ENCODE measurements around the gene RAD51.

RAD51 gene

DNA sequence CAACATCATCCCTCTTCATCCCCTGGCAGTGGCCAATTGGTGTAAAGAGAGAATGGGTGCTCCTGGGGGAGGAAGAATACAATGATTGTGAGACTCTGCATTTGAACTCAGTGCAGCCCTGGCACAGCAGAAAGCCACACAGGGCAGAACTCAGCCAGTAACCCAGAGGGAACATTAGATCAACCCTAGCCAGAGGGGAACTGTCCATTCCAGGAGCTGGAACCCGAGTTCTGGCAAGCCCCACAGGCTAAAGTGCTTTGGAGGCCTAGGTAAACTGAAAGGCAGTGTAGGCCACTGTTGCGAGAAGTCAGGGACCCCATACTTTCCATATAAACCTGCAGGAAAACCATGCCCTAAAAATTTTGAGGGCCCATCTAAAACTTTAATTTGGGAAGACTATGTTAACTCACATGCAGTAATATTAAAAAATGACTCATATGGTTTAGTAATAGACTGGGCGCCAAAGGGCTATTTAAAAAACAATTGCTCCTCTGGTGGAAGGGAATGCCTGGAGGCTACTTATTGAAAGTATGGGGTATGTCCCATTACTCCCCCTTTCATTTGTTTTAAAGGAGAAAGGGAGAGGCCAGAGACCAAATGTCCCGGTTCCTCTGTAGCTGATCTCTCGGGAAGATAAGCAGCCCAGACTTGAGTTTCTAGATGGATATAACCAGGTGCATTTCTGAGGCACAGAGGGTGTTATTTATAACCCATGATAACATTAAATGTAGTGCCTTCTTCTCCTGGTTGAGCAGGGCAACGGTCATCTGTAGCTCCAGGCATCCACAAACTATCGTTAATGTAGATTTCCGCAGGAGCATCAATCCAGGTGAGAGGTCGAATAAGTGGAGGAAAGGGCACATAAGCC, 5.8 kb upstream of the RAD51 start:
- H3K9me3 ChIP-seq (replicated peaks; ENCODE audit: insufficient read depth, low read length): no peaks in the 10 kb centered on the region
- no peaks in the 10 kb centered on the region for H3K27me3 ChIP-seq (replicated peaks; ENCODE audit: insufficient read depth, low read length)
- H3K27ac ChIP-seq (ENCODE audit: low read length): no peak overlapping the region
- TF ChIP-seq EZH2phosphoT487 (IDR thresholded peaks at IDR 0.05; ENCODE audit: low read length) (no peak), EZH2 (optimal IDR thresholded peaks at IDR 0.05; ENCODE audit: low read depth, low read length) (no peak), CTCF (IDR thresholded peaks at IDR 0.05; ENCODE audit: low read length) (no peak)
- no peak overlapping the region for H3K9ac ChIP-seq (ENCODE audit: low read length)
- no peak overlapping the region for H3K4me2 ChIP-seq (ENCODE audit: low read depth, low read length)
- DNase-seq: no peak
- H3K36me3 ChIP-seq (replicated peaks; ENCODE audit: insufficient read depth, low read length): no peaks in the 10 kb centered on the region
- H4K20me1 ChIP-seq (ENCODE audit: insufficient read depth, low read length): no peaks in the 10 kb centered on the region
- no peak overlapping the region for H2AFZ ChIP-seq (ENCODE audit: low read length)
- peaks cover 9% of the 10 kb centered on the region for H3F3A ChIP-seq (ENCODE audit: insufficient read depth, low read length)
- H3K4me3 ChIP-seq (ENCODE audit: low read length): no peak overlapping the region
- peaks cover 3% of the 10 kb centered on the region; the same call in 1 of the 2 replicates for H3K79me2 ChIP-seq (ENCODE audit: low read length)
- H3K4me1 ChIP-seq (ENCODE audit: low read length): no peaks in the 10 kb centered on the region
- no peaks in the 10 kb centered on the region for H3K9me2 ChIP-seq (replicated peaks; ENCODE audit: insufficient read depth, low read length)

DNA sequence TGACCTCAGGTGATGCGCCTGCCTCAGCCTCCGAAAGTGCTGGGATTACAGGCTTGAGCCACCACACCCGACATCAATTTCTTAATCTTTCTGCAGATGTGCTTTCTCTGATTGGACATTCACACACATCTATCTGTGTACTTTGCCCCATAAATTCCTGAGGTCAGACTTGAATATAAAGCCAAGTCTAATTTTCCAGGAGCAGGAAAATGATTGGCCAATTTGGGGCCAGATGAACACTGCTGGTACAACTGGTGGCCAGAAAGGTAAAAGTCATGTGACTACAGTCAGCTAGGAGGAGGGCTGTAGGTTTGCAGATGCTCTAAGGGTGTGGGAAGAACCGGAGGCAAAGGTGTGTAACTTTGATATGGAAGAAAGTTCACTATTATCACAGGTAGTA, 3.2 kb upstream of the RAD51 start:
- TF ChIP-seq CTCF (IDR thresholded peaks at IDR 0.05; ENCODE audit: low read length) (no peak), EZH2phosphoT487 (IDR thresholded peaks at IDR 0.05; ENCODE audit: low read length) (no peak), EZH2 (optimal IDR thresholded peaks at IDR 0.05; ENCODE audit: low read depth, low read length) (no peak)
- no peak overlapping the region for H3K27ac ChIP-seq (ENCODE audit: low read length)
- H3K9me2 ChIP-seq (replicated peaks; ENCODE audit: insufficient read depth, low read length): no peaks in the 10 kb centered on the region
- H3F3A ChIP-seq (ENCODE audit: insufficient read depth, low read length): peaks cover 28% of the 10 kb centered on the region
- H2AFZ ChIP-seq (ENCODE audit: low read length): no peak overlapping the region
- no peak overlapping the region for H3K4me2 ChIP-seq (ENCODE audit: low read depth, low read length)
- DNase-seq: no peak
- H3K9ac ChIP-seq (ENCODE audit: low read length): no peak overlapping the region
- H3K27me3 ChIP-seq (replicated peaks; ENCODE audit: insufficient read depth, low read length): no peaks in the 10 kb centered on the region
- H3K36me3 ChIP-seq (replicated peaks; ENCODE audit: insufficient read depth, low read length): no peaks in the 10 kb centered on the region
- H3K79me2 ChIP-seq (ENCODE audit: low read length): peaks cover 19% of the 10 kb centered on the region
- no peak overlapping the region for H3K4me3 ChIP-seq (ENCODE audit: low read length)
- no peaks in the 10 kb centered on the region for H4K20me1 ChIP-seq (ENCODE audit: insufficient read depth, low read length)
- no peaks in the 10 kb centered on the region for H3K9me3 ChIP-seq (replicated peaks; ENCODE audit: insufficient read depth, low read length)
- peaks cover 7% of the 10 kb centered on the region; the same call in 1 of the 2 replicates for H3K4me1 ChIP-seq (ENCODE audit: low read length)

- TF ChIP-seq EZH2 (optimal IDR thresholded peaks at IDR 0.05; ENCODE audit: low read depth, low read length) (no peak), CTCF (IDR thresholded peaks at IDR 0.05; ENCODE audit: low read length) (no peak), EZH2phosphoT487 (IDR thresholded peaks at IDR 0.05; ENCODE audit: low read length) (no peak)
- Histone ChIP-seq H3K79me2 (ENCODE audit: low read length) (peaks cover 35% of the 10 kb centered on the region), H3K9me3 (replicated peaks; ENCODE audit: insufficient read depth, low read length) (no peaks in the 10 kb centered on the region), H3K9ac (ENCODE audit: low read length) (peak overlapping the region; percentile 98), H2AFZ (ENCODE audit: low read length) (peak overlapping the region; percentile 98), H3K4me3 (ENCODE audit: low read length) (peak overlapping the region; percentile 100), H3K4me1 (ENCODE audit: low read length) (peaks cover 7% of the 10 kb centered on the region; the same call in 1 of the 2 replicates), H3K36me3 (replicated peaks; ENCODE audit: insufficient read depth, low read length) (no peaks in the 10 kb centered on the region), H4K20me1 (ENCODE audit: insufficient read depth, low read length) (no peaks in the 10 kb centered on the region), H3K27me3 (replicated peaks; ENCODE audit: insufficient read depth, low read length) (no peaks in the 10 kb centered on the region), H3K4me2 (ENCODE audit: low read depth, low read length) (peak overlapping the region; percentile 94), H3K9me2 (replicated peaks; ENCODE audit: insufficient read depth, low read length) (no peaks in the 10 kb centered on the region), H3K27ac (ENCODE audit: low read length) (peak overlapping the region; percentile 98), H3F3A (ENCODE audit: insufficient read depth, low read length) (peaks cover 28% of the 10 kb centered on the region)
- peak; percentile 29 for DNase-seq
Measured at GRCh38 chr15:40693904-40694687, 878 bp upstream of the RAD51 start.

All from MM.1S (cell line).